Neural progenitor cell (in vitro differentiated cells): ENCODE results near the gene CELSR1. TPM values are rescaled to one million over a fixed set of nuclear protein-coding genes. Genes with fewer than 3 reads are reported as not detected.
A peak's percentile ranks its signal among the peaks of the same experiment; 100 is the strongest.
"Not testable (repeated sequence)": the region's sequence is repeated elsewhere in the genome, so short reads cannot be mapped to it uniquely, and the experiment has no call there.

Experiments used
- DNase-seq: peaks from one replicate; pipeline ENCODE4 v3.0.0-alpha.2; 2016; ENCODE audit warnings: low spot score
- H2AFZ ChIP-seq: fragments of 200-600 bp; sonication (generic); replicated peaks from 2 replicates; pipeline ENCODE4 v1.6.1; 2016; ENCODE audit warnings: antibody characterized with exemption
- H3F3A ChIP-seq: fragments of 200-600 bp; sonication (generic); 2 replicates; pipeline ENCODE4 v1.6.1; 2016; ENCODE audit warnings: antibody characterized with exemption, low read depth
- H3K27ac ChIP-seq: fragments of 200-600 bp; sonication (generic); 2 replicates; pipeline ENCODE4 v1.5.1; 2016; ENCODE audit warnings: mild to moderate bottlenecking
- H3K27me3 ChIP-seq: fragments of 200-600 bp; sonication (generic); 2 replicates; pipeline ENCODE4 v1.6.1; 2016; ENCODE audit warnings: mild to moderate bottlenecking, moderate library complexity
- H3K36me3 ChIP-seq: fragments of 200-600 bp; sonication (generic); 2 replicates; pipeline ENCODE4 v1.5.1; 2016
- H3K4me1 ChIP-seq: fragments of 200-600 bp; sonication (generic); 2 replicates; pipeline ENCODE4 v1.6.1; 2016; ENCODE audit warnings: mixed run types
- H3K4me2 ChIP-seq: fragments of 200-600 bp; sonication (generic); 2 replicates; pipeline ENCODE4 v1.6.1; 2016
- H3K4me3 ChIP-seq: fragments of 200-600 bp; sonication (generic); 2 replicates; pipeline ENCODE4 v1.5.1; 2016
- H3K79me2 ChIP-seq: fragments of 200-600 bp; sonication (generic); 2 replicates; pipeline ENCODE4 v1.6.1; 2016; ENCODE audit warnings: low read depth
- H3K9ac ChIP-seq: fragments of 200-600 bp; sonication (generic); 2 replicates; pipeline ENCODE4 v1.6.1; 2016
- H3K9me3 ChIP-seq: fragments of 200-600 bp; sonication (generic); 2 replicates; pipeline ENCODE4 v1.5.1; 2016; ENCODE audit warnings: low read depth
- H4K20me1 ChIP-seq: fragments of 200-600 bp; sonication (generic); 2 replicates; pipeline ENCODE4 v1.6.1; 2016; ENCODE audit warnings: low read depth
- H3K27ac Mint-ChIP-seq: 3 replicates; pipeline ENCODE4 v1.8.0; 2021; ENCODE audit warnings: mixed read lengths
- H3K27me3 Mint-ChIP-seq: 2 replicates; pipeline ENCODE4 v1.8.0; 2022; ENCODE audit warnings: low read depth, mild to moderate bottlenecking, inconsistent platforms, moderate library complexity, mixed read lengths; ENCODE audit not compliant: insufficient read depth
- H3K36me3 Mint-ChIP-seq: 3 replicates; pipeline ENCODE4 v1.8.0; 2021; ENCODE audit warnings: mixed read lengths
- H3K4me1 Mint-ChIP-seq: 3 replicates; pipeline ENCODE4 v1.8.0; 2021; ENCODE audit warnings: mixed read lengths
- H3K4me3 Mint-ChIP-seq: 3 replicates; pipeline ENCODE4 v1.8.0; 2021; ENCODE audit warnings: mild to moderate bottlenecking, moderate library complexity, mixed read lengths
- H3K9me3 Mint-ChIP-seq: 3 replicates; pipeline ENCODE4 v1.8.0; 2020; ENCODE audit warnings: mixed read lengths
- EZH2 ChIP-seq: fragments of 200-600 bp; sonication (generic); IDR thresholded peaks from 2 replicates; pipeline ENCODE4 v1.6.1; 2017; ENCODE audit warnings: antibody characterized with exemption, mild to moderate bottlenecking, moderate library complexity
- EZH2phosphoT487 ChIP-seq: fragments of 200-600 bp; sonication (generic); IDR thresholded peaks from 2 replicates; pipeline ENCODE4 v1.6.1; 2017; ENCODE audit warnings: antibody characterized with exemption
- total RNA-seq: library from RNA; depleted of rRNA; stranded (reverse); fragments of >200 nt; gene quantifications from 2 replicates; pipeline ENCODE4 v1.2.3, GENCODE V29; 2015; ENCODE audit warnings: low replicate concordance
- TF ChIP-seq, protein P1 (sequence below): fragments of 200-600 bp; sonication (generic); IDR thresholded peaks from 2 replicates; pipeline ENCODE4 v1.5.1; 2017; ENCODE audit warnings: antibody characterized with exemption, mild to moderate bottlenecking

CELSR1 gene
- total RNA-seq, 1 donor from 2014 or later, result 12.3 TPM

DNA sequence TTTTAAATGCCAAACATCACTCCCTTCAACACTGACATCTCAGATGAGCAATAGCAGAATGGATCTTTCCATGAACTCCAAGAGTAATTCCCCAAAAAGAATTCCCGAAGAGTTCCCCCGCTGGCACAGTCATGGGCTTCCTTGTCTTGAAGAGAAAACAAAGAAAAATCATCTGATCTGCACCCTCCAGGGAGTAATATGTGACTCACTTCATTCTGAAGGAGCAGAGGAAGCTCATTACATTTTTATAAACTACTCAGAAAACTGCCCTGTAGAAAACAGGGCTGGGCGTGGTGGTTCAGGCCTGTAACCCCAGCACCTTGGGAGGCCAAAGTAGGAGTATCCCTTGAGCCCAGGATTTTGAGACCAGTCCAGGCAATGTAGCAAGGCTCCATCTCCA is 35.7 kb downstream of the CELSR1 start:
- no peak overlapping the region for H3K9ac ChIP-seq
- no peak for DNase-seq
- no peak overlapping the region for H3K4me2 ChIP-seq
- H3K4me1 ChIP-seq, result peaks cover 40% of the 10 kb centered on the region
- Mint-ChIP-seq H3K4me1 (peaks cover 56% of the 10 kb centered on the region), H3K4me3 (no peak overlapping the region), H3K27ac (peak overlapping the region; percentile 95), H3K36me3 (peaks cover 1% of the 10 kb centered on the region), H3K27me3 (no peaks in the 10 kb centered on the region), H3K9me3 (no peaks in the 10 kb centered on the region)
- no peaks in the 10 kb centered on the region for H3K36me3 ChIP-seq
- no peak overlapping the region for H2AFZ ChIP-seq
- H3K4me3 ChIP-seq, result no peak overlapping the region
- peaks cover 9% of the 10 kb centered on the region for H4K20me1 ChIP-seq
- H3K27me3 ChIP-seq, result no peaks in the 10 kb centered on the region
- no peaks in the 10 kb centered on the region for H3K9me3 ChIP-seq
- TF ChIP-seq, protein P1, sequence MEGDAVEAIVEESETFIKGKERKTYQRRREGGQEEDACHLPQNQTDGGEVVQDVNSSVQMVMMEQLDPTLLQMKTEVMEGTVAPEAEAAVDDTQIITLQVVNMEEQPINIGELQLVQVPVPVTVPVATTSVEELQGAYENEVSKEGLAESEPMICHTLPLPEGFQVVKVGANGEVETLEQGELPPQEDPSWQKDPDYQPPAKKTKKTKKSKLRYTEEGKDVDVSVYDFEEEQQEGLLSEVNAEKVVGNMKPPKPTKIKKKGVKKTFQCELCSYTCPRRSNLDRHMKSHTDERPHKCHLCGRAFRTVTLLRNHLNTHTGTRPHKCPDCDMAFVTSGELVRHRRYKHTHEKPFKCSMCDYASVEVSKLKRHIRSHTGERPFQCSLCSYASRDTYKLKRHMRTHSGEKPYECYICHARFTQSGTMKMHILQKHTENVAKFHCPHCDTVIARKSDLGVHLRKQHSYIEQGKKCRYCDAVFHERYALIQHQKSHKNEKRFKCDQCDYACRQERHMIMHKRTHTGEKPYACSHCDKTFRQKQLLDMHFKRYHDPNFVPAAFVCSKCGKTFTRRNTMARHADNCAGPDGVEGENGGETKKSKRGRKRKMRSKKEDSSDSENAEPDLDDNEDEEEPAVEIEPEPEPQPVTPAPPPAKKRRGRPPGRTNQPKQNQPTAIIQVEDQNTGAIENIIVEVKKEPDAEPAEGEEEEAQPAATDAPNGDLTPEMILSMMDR, result no peak
- TF ChIP-seq EZH2phosphoT487 (no peak), EZH2 (no peak)
- peaks cover 36% of the 10 kb centered on the region for H3F3A ChIP-seq
- H3K79me2 ChIP-seq, result peaks cover 21% of the 10 kb centered on the region
- H3K27ac ChIP-seq, result no peak overlapping the region

DNA sequence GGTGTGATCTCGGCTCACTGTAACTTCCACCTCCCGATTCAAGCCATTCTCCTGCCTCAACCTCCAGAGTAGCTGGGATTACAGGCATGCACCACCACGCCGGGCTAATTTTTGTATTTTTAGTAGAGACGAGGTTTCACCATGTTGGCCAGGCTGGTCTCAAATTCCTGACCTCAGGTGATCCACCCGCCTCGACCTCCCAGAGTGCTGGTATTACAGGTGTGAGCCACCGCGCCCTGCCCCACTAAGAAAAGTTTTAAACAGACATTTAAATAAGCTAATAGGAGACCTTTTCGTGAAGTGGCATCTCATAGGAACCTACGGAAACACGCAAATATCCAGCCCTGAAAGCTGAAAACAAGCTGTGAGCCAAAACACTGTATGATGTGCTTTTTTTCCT is 36.2 kb downstream of the CELSR1 start:
- not testable (repeated sequence) for H3K27me3 ChIP-seq, H3K27ac ChIP-seq, H3K4me3 Mint-ChIP-seq, H3K9ac ChIP-seq, H2AFZ ChIP-seq, H3K4me2 ChIP-seq, H3K36me3 ChIP-seq, H3K36me3 Mint-ChIP-seq, H3K27me3 Mint-ChIP-seq, H3K9me3 ChIP-seq, H3K9me3 Mint-ChIP-seq, H3K4me3 ChIP-seq, H4K20me1 ChIP-seq, DNase-seq
- peaks cover 52% of the 10 kb centered on the region for H3K4me1 Mint-ChIP-seq
- Histone ChIP-seq H3K4me1 (peaks cover 35% of the 10 kb centered on the region), H3F3A (peaks cover 36% of the 10 kb centered on the region), H3K79me2 (peaks cover 21% of the 10 kb centered on the region)
- peak overlapping the region; percentile 95 for H3K27ac Mint-ChIP-seq

DNA sequence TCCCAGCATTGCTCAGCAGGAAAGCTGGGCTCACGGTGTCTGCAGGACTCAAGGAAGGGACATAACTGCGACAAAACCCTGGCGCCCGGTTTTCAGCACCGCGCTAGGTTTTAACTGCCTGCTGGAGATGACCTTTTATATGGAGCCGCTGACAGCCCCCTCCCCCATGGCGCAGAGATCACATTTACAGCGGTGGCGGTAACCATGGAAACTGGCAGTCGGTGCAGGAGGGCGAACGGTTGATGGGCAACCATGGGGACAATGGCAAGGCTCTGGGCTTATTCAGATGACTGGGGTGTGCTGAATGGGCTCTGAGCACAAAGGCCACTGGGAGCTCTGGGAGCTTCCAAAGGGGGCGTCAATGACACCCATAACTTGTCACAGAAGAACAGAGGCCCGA is 37.2 kb downstream of the CELSR1 start:
- Mint-ChIP-seq H3K9me3 (no peaks in the 10 kb centered on the region), H3K4me1 (peaks cover 51% of the 10 kb centered on the region), H3K4me3 (peak overlapping the region; percentile 82), H3K36me3 (peaks cover 1% of the 10 kb centered on the region), H3K27ac (peak overlapping the region; percentile 100), H3K27me3 (no peaks in the 10 kb centered on the region)
- H3K4me2 ChIP-seq, result peak overlapping the region; percentile 89
- H3F3A ChIP-seq, result peaks cover 36% of the 10 kb centered on the region
- H3K36me3 ChIP-seq, result no peaks in the 10 kb centered on the region
- no peaks in the 10 kb centered on the region for H3K9me3 ChIP-seq
- H2AFZ ChIP-seq, result no peak overlapping the region
- peaks cover 21% of the 10 kb centered on the region for H3K79me2 ChIP-seq
- TF ChIP-seq EZH2 (no peak), EZH2phosphoT487 (no peak)
- TF ChIP-seq, protein P1, result no peak
- peak; percentile 97 for DNase-seq
- no peak overlapping the region for H3K9ac ChIP-seq
- H4K20me1 ChIP-seq, result peaks cover 9% of the 10 kb centered on the region
- peaks cover 33% of the 10 kb centered on the region for H3K4me1 ChIP-seq
- H3K4me3 ChIP-seq, result peak overlapping the region; percentile 45
- H3K27ac ChIP-seq, result peak overlapping the region; percentile 83
- H3K27me3 ChIP-seq, result no peaks in the 10 kb centered on the region

DNA sequence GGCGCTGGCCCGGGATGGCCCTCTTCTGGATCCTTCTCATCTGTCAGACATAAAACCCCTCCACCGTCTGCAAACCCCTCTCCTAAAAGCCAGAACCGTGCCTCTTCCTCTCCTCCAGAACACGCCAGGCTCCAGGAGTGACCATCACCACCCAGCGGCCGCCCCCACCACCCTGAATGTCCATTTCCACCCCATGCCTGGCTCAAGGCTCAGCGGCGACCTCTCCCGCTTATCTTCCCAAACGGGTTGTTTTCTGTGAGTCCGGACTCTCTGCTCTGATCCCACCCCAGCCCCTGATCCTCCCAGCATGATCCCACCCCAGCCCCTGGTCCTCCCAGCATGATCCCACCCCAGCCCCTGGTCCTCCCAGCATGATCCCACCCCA is 37.6 kb downstream of the CELSR1 start:
- Histone ChIP-seq H3K36me3 (no peaks in the 10 kb centered on the region), H3K9me3 (no peaks in the 10 kb centered on the region), H3K4me3 (peak overlapping the region; percentile 45), H3K27me3 (no peaks in the 10 kb centered on the region), H3K27ac (peak overlapping the region; percentile 83), H4K20me1 (peaks cover 9% of the 10 kb centered on the region), H3F3A (peaks cover 36% of the 10 kb centered on the region), H3K4me1 (peaks cover 33% of the 10 kb centered on the region), H2AFZ (no peak overlapping the region), H3K4me2 (peak overlapping the region; percentile 89), H3K9ac (no peak overlapping the region), H3K79me2 (peaks cover 21% of the 10 kb centered on the region)
- TF ChIP-seq EZH2 (no peak), EZH2phosphoT487 (no peak)
- TF ChIP-seq, protein P1, result no peak
- peaks cover 1% of the 10 kb centered on the region for H3K36me3 Mint-ChIP-seq
- no peaks in the 10 kb centered on the region for H3K27me3 Mint-ChIP-seq
- DNase-seq, result no peak
- H3K9me3 Mint-ChIP-seq, result no peaks in the 10 kb centered on the region
- H3K4me3 Mint-ChIP-seq, result peak overlapping the region; percentile 82
- peaks cover 50% of the 10 kb centered on the region for H3K4me1 Mint-ChIP-seq
- H3K27ac Mint-ChIP-seq, result peak overlapping the region; percentile 100
